Endothelial cell of umbilical vein (primary cell): ENCODE results near the gene VWA8. TPM values are rescaled to one million over a fixed set of nuclear protein-coding genes. Genes with fewer than 3 reads are reported as not detected.
A peak's percentile ranks its signal among the peaks of the same experiment; 100 is the strongest.

Experiments
- BruUV-seq: library from RNA; stranded (reverse); fragments of 400-500 nt; replicated peaks from 2 replicates; lab custom pipeline; 2021; lab: Mats Ljungman, UMichigan
- CTCF ChIA-PET: fragments of 300-600, 350-600 bp; sonication (Branson Sonifier 250); formaldehyde crosslinking; loops from one replicate; lab custom pipeline; 2021; ENCODE audit warnings: antibody characterized with exemption, inconsistent platforms; lab: Charles Lee
- POLR2A ChIA-PET: fragments of 300-600, 350-600 bp; sonication (Branson Sonifier 250); formaldehyde crosslinking; loops from one replicate; lab custom pipeline; 2021; ENCODE audit warnings: antibody characterized with exemption, inconsistent platforms; lab: Charles Lee
- DNase-seq: peaks from one replicate; pipeline ENCODE4 v3.0.0-alpha.2; 2011; ENCODE audit warnings: low read depth, low spot score
- FAIRE-seq: peaks from 2 replicates; lab custom pipeline; 2011; peaks lifted over from hg19 to GRCh38; lab: Jason Lieb, UNC
- H2AFZ ChIP-seq: 2 replicates; pipeline ENCODE4 v1.6.0; 2012; ENCODE audit warnings: low read depth, low read length, control low read depth, inconsistent platforms
- H3K27ac ChIP-seq: 2 replicates; pipeline ENCODE4 v1.5.1; 2011; ENCODE audit warnings: low read depth, mild to moderate bottlenecking, control low read depth, low read length, moderate library complexity; ENCODE audit not compliant: insufficient read depth
- H3K27me3 ChIP-seq, 2 experiments: 2 replicates each; pipeline versions ENCODE4 v1.6.0 to v1.6.1; 2011; ENCODE audit warnings: low read length in 2 of 2, mixed read lengths in 1 of 2; ENCODE audit not compliant: control insufficient read depth in 2 of 2, insufficient read depth in 2 of 2
- H3K36me3 ChIP-seq, 2 experiments: 2 replicates in 1 of 2; 3 replicates in 1 of 2; pipeline ENCODE4 v1.5.1; 2011; ENCODE audit warnings: low read length in 2 of 2, mild to moderate bottlenecking in 1 of 2, moderate library complexity in 1 of 2; ENCODE audit not compliant: control insufficient read depth in 2 of 2, insufficient read depth in 2 of 2; ENCODE audit errors: extremely low read depth in 1 of 2
- H3K4me1 ChIP-seq: 3 replicates; pipeline ENCODE4 v1.5.1; 2011; ENCODE audit warnings: mild to moderate bottlenecking, low read length; ENCODE audit not compliant: control insufficient read depth, insufficient read depth; ENCODE audit errors: extremely low read depth
- H3K4me2 ChIP-seq: 2 replicates; pipeline ENCODE4 v1.6.1; 2011; ENCODE audit warnings: low read length, control low read depth, mixed read lengths; ENCODE audit not compliant: insufficient read depth
- H3K4me3 ChIP-seq, 3 experiments: fragments of 200-600 bp in 1 of 3; sonication (generic), shearing (Covaris generic) in 1 of 3; replicated peaks in 1 of 3; 2 replicates each; pipeline ENCODE4 v1.5.1; 2011 to 2016; ENCODE audit warnings: control low read depth in 3 of 3, low read length in 3 of 3, mild to moderate bottlenecking in 2 of 3, inconsistent platforms in 1 of 3, low read depth in 1 of 3, moderate library complexity in 1 of 3; ENCODE audit not compliant: insufficient read depth in 1 of 3
- H3K79me2 ChIP-seq: 2 replicates; pipeline ENCODE4 v1.6.0; 2012; ENCODE audit warnings: low read length, inconsistent platforms; ENCODE audit not compliant: control insufficient read depth, insufficient read depth
- H3K9ac ChIP-seq: replicated peaks from 2 replicates; pipeline ENCODE3; 2011; ENCODE audit warnings: low read length, control low read depth; ENCODE audit not compliant: insufficient read depth; ENCODE audit errors: extremely low read depth
- H3K9me1 ChIP-seq: replicated peaks from 3 replicates; pipeline ENCODE4 v1.6.0; 2011; ENCODE audit warnings: mild to moderate bottlenecking, low read length; ENCODE audit not compliant: control insufficient read depth, insufficient read depth; ENCODE audit errors: extremely low read depth
- H3K9me3 ChIP-seq: replicated peaks from 2 replicates; pipeline ENCODE4 v1.5.1; 2012; ENCODE audit warnings: low read length, inconsistent platforms; ENCODE audit not compliant: control insufficient read depth, insufficient read depth
- H4K20me1 ChIP-seq: replicated peaks from 2 replicates; pipeline ENCODE3; 2011; ENCODE audit warnings: mild to moderate bottlenecking, low read length; ENCODE audit not compliant: control insufficient read depth, insufficient read depth; ENCODE audit errors: extremely low read depth
- CTCF ChIP-seq, 2 donors: IDR thresholded peaks; 1 replicate in 1 of 2; 2 replicates in 1 of 2; pipeline ENCODE4 v1.5.1; 2011; ENCODE audit warnings: low read length in 2 of 2, mild to moderate bottlenecking in 2 of 2, moderate library complexity in 2 of 2, control low read depth in 1 of 2, inconsistent platforms in 1 of 2, low read depth in 1 of 2; ENCODE audit not compliant: insufficient read depth in 1 of 2; ENCODE audit errors: extremely low read depth in 1 of 2
- EZH2 ChIP-seq: IDR thresholded peaks from 2 replicates; pipeline ENCODE4 v1.6.1; 2012; ENCODE audit warnings: borderline replicate concordance, low read depth, mild to moderate bottlenecking, moderate library complexity, low read length, inconsistent platforms; ENCODE audit not compliant: severe bottlenecking
- FOS ChIP-seq: IDR thresholded peaks from 2 replicates; pipeline ENCODE4 v1.6.1; 2011; ENCODE audit warnings: mild to moderate bottlenecking, low read length, moderate library complexity, borderline replicate concordance; ENCODE audit not compliant: insufficient read depth
- GATA2 ChIP-seq: IDR thresholded peaks from 2 replicates; pipeline ENCODE4 v1.7.0; 2011; ENCODE audit warnings: low read depth, mild to moderate bottlenecking, moderate library complexity, mixed read lengths, low read length; ENCODE audit not compliant: insufficient read length, insufficient read depth
- JUN ChIP-seq: IDR thresholded peaks from 2 replicates; pipeline ENCODE4 v1.6.1; 2011; ENCODE audit warnings: borderline replicate concordance, low read depth; ENCODE audit not compliant: insufficient read length, insufficient read depth
- MYC ChIP-seq: IDR thresholded peaks from one replicate; pipeline ENCODE4 v1.6.1; 2011; ENCODE audit warnings: mild to moderate bottlenecking, low read depth, low read length
- POLR2A ChIP-seq: IDR thresholded peaks from 2 replicates; pipeline ENCODE4 v1.6.1; 2012; ENCODE audit warnings: low read depth, mild to moderate bottlenecking, control low read depth, low read length
- POLR2AphosphoS5 ChIP-seq: IDR thresholded peaks from 2 replicates; pipeline ENCODE4 v1.6.1; 2012; ENCODE audit warnings: low read depth, mild to moderate bottlenecking, control low read depth, low read length, moderate library complexity; ENCODE audit not compliant: insufficient read depth
- dilution Hi-C: fragments of 300-500 bp; cut with MboI; formaldehyde crosslinking; loops from one replicate; pipeline ENCODE4 v1.15.0; 2019; ENCODE audit warnings: low sequenced_read_pairs; ENCODE audit not compliant: extremely low pct_ligation_motif_present
- intact Hi-C: fragments of 100-400 bp; cut with micrococcal nuclease; formaldehyde crosslinking; loops from one replicate; pipeline ENCODE4 v1.10.0; 2022
- polyA plus RNA-seq, 4 experiments: library from polyadenylated mRNA; depleted of rRNA in 3 of 4; stranded (reverse) in 3 of 4; unstranded in 1 of 4; fragments of >200 nt; gene quantifications; 2 replicates each; pipeline versions ENCODE4 v1.2.1 to v1.2.3, GENCODE V29; 2011 to 2012; ENCODE audit warnings: missing spikeins in 1 of 4
- total RNA-seq: library from RNA; stranded (reverse); gene quantifications from 2 replicates; pipeline ENCODE4 v1.2.3, GENCODE V29; 2021
- TF ChIP-seq, protein P1 (sequence below): IDR thresholded peaks from 2 replicates; pipeline ENCODE4 v1.6.1; 2011; ENCODE audit not compliant: insufficient read depth, insufficient read length

VWA8 gene
- total and polyA plus RNA-seq, 2 donors (not counting 3 experiments of a cell fraction or from before 2014, with no cell fraction given), result 2.9 to 11.3 TPM

GRCh38 chr13:41615528-41615855 is 345.4 kb downstream of the VWA8 start:
- no peak for FAIRE-seq
- Histone ChIP-seq H3K9ac (peak overlapping the region; percentile 69), H3K27me3 (no peaks in the 10 kb centered on the region), H3K27ac (peak overlapping the region; percentile 93), H3K4me3 (no peak overlapping the region), H2AFZ (no peak overlapping the region), H3K4me2 (no peak overlapping the region), H3K36me3 (no peaks in the 10 kb centered on the region), H3K79me2 (no peaks in the 10 kb centered on the region), H3K4me1 (peaks cover 39% of the 10 kb centered on the region), H3K9me1 (no peaks in the 10 kb centered on the region), H3K9me3 (no peaks in the 10 kb centered on the region), H4K20me1 (no peaks in the 10 kb centered on the region)
- DNase-seq, result no peak
- POLR2A ChIA-PET, result interaction anchor here (2.2 kb wide), 1 partner anchor 33 kb away, joined by 29 read pairs; no protein-coding TSS in a partner anchor
- BruUV-seq, result no TSS peak
- no peak for TF ChIP-seq CTCF (IDR thresholded peaks at IDR 0.05; ENCODE audit: extremely low read depth in 1 of 2, insufficient read depth in 1 of 2, low read depth in 1 of 2, low read length in 2 of 2)
- TF ChIP-seq POLR2A, result no peak
- no peak for TF ChIP-seq FOS
- no peak for TF ChIP-seq MYC
- no peak for TF ChIP-seq JUN
- TF ChIP-seq, protein P1, sequence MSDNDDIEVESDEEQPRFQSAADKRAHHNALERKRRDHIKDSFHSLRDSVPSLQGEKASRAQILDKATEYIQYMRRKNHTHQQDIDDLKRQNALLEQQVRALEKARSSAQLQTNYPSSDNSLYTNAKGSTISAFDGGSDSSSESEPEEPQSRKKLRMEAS, result no peak
- no peak for TF ChIP-seq EZH2
- TF ChIP-seq POLR2AphosphoS5, result no peak
- TF ChIP-seq GATA2, result no peak
- CTCF ChIA-PET, result interaction anchor here (0.8 to 1.9 kb wide), 5 partner anchors 23 to 231 kb away, joined by 3 to 6 read pairs (median 6); no protein-coding TSS in a partner anchor
- intact Hi-C loops (loop anchor here (2.0 kb wide), 3 partner anchors 19 to 263 kb away; no protein-coding TSS in a partner anchor), dilution Hi-C loops (no loop called here)
